Neural progenitor cell (in vitro differentiated cells): Measurements from ENCODE around the gene SARM1. TPM values are rescaled to one million over a fixed set of nuclear protein-coding genes. Genes with fewer than 3 reads are reported as not detected.

Experiments
- DNase-seq: peaks from one replicate; pipeline ENCODE4 v3.0.0-alpha.2; 2016; ENCODE audit warnings: low spot score
- H2AFZ ChIP-seq: fragments of 200-600 bp; sonication (generic); replicated peaks from 2 replicates; pipeline ENCODE4 v1.6.1; 2016; ENCODE audit warnings: antibody characterized with exemption
- H3F3A ChIP-seq: fragments of 200-600 bp; sonication (generic); 2 replicates; pipeline ENCODE4 v1.6.1; 2016; ENCODE audit warnings: antibody characterized with exemption, low read depth
- H3K27ac ChIP-seq: fragments of 200-600 bp; sonication (generic); 2 replicates; pipeline ENCODE4 v1.5.1; 2016; ENCODE audit warnings: mild to moderate bottlenecking
- H3K27me3 ChIP-seq: fragments of 200-600 bp; sonication (generic); 2 replicates; pipeline ENCODE4 v1.6.1; 2016; ENCODE audit warnings: mild to moderate bottlenecking, moderate library complexity
- H3K36me3 ChIP-seq: fragments of 200-600 bp; sonication (generic); 2 replicates; pipeline ENCODE4 v1.5.1; 2016
- H3K4me1 ChIP-seq: fragments of 200-600 bp; sonication (generic); 2 replicates; pipeline ENCODE4 v1.6.1; 2016; ENCODE audit warnings: mixed run types
- H3K4me2 ChIP-seq: fragments of 200-600 bp; sonication (generic); 2 replicates; pipeline ENCODE4 v1.6.1; 2016
- H3K4me3 ChIP-seq: fragments of 200-600 bp; sonication (generic); 2 replicates; pipeline ENCODE4 v1.5.1; 2016
- H3K79me2 ChIP-seq: fragments of 200-600 bp; sonication (generic); 2 replicates; pipeline ENCODE4 v1.6.1; 2016; ENCODE audit warnings: low read depth
- H3K9ac ChIP-seq: fragments of 200-600 bp; sonication (generic); 2 replicates; pipeline ENCODE4 v1.6.1; 2016
- H3K9me3 ChIP-seq: fragments of 200-600 bp; sonication (generic); 2 replicates; pipeline ENCODE4 v1.5.1; 2016; ENCODE audit warnings: low read depth
- H4K20me1 ChIP-seq: fragments of 200-600 bp; sonication (generic); 2 replicates; pipeline ENCODE4 v1.6.1; 2016; ENCODE audit warnings: low read depth
- H3K27ac Mint-ChIP-seq: 3 replicates; pipeline ENCODE4 v1.8.0; 2021; ENCODE audit warnings: mixed read lengths
- H3K27me3 Mint-ChIP-seq: 2 replicates; pipeline ENCODE4 v1.8.0; 2022; ENCODE audit warnings: low read depth, mild to moderate bottlenecking, inconsistent platforms, moderate library complexity, mixed read lengths; ENCODE audit not compliant: insufficient read depth
- H3K36me3 Mint-ChIP-seq: 3 replicates; pipeline ENCODE4 v1.8.0; 2021; ENCODE audit warnings: mixed read lengths
- H3K4me1 Mint-ChIP-seq: 3 replicates; pipeline ENCODE4 v1.8.0; 2021; ENCODE audit warnings: mixed read lengths
- H3K4me3 Mint-ChIP-seq: 3 replicates; pipeline ENCODE4 v1.8.0; 2021; ENCODE audit warnings: mild to moderate bottlenecking, moderate library complexity, mixed read lengths
- H3K9me3 Mint-ChIP-seq: 3 replicates; pipeline ENCODE4 v1.8.0; 2020; ENCODE audit warnings: mixed read lengths
- EZH2 ChIP-seq: fragments of 200-600 bp; sonication (generic); IDR thresholded peaks from 2 replicates; pipeline ENCODE4 v1.6.1; 2017; ENCODE audit warnings: antibody characterized with exemption, mild to moderate bottlenecking, moderate library complexity
- EZH2phosphoT487 ChIP-seq: fragments of 200-600 bp; sonication (generic); IDR thresholded peaks from 2 replicates; pipeline ENCODE4 v1.6.1; 2017; ENCODE audit warnings: antibody characterized with exemption
- total RNA-seq: library from RNA; depleted of rRNA; stranded (reverse); fragments of >200 nt; gene quantifications from 2 replicates; pipeline ENCODE4 v1.2.3, GENCODE V29; 2015; ENCODE audit warnings: low replicate concordance
- TF ChIP-seq, protein P1 (sequence below): fragments of 200-600 bp; sonication (generic); IDR thresholded peaks from 2 replicates; pipeline ENCODE4 v1.5.1; 2017; ENCODE audit warnings: antibody characterized with exemption, mild to moderate bottlenecking

SARM1 gene
- total RNA-seq, 1 donor from 2014 or later = 3.1 TPM

DNA sequence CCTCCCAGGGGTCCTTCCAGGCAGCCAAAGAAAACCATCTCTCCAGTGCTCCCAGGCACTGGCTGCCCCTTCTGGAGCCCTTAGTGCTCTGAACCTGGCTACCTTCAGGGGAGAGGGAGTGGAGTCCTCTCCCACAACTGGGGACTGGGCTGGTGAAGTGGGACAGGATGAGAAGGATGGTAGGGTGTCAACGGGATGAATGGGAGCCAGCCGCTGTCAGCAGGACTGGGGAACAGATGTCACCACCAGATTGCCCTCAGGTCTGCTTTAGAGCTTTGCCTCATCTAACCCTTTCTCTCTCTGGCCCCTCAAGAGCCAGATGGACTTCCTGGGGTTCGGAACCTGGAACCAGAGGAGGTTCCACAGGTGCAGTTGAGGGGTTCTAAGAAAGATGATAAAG, 6.0 kb upstream of the SARM1 start:
- no peaks in the 10 kb centered on the region for H3K36me3 ChIP-seq
- H3K79me2 ChIP-seq = no peaks in the 10 kb centered on the region
- Mint-ChIP-seq H3K4me3 (no peak overlapping the region), H3K4me1 (peaks cover 9% of the 10 kb centered on the region), H3K27ac (no peak overlapping the region), H3K9me3 (no peaks in the 10 kb centered on the region), H3K27me3 (peaks cover 3% of the 10 kb centered on the region), H3K36me3 (peaks cover 3% of the 10 kb centered on the region)
- TF ChIP-seq EZH2 (no peak), EZH2phosphoT487 (no peak)
- TF ChIP-seq, protein P1, sequence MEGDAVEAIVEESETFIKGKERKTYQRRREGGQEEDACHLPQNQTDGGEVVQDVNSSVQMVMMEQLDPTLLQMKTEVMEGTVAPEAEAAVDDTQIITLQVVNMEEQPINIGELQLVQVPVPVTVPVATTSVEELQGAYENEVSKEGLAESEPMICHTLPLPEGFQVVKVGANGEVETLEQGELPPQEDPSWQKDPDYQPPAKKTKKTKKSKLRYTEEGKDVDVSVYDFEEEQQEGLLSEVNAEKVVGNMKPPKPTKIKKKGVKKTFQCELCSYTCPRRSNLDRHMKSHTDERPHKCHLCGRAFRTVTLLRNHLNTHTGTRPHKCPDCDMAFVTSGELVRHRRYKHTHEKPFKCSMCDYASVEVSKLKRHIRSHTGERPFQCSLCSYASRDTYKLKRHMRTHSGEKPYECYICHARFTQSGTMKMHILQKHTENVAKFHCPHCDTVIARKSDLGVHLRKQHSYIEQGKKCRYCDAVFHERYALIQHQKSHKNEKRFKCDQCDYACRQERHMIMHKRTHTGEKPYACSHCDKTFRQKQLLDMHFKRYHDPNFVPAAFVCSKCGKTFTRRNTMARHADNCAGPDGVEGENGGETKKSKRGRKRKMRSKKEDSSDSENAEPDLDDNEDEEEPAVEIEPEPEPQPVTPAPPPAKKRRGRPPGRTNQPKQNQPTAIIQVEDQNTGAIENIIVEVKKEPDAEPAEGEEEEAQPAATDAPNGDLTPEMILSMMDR = no peak
- H4K20me1 ChIP-seq = peaks cover 8% of the 10 kb centered on the region
- no peak overlapping the region for H3K27ac ChIP-seq
- H3K9me3 ChIP-seq = no peaks in the 10 kb centered on the region
- H2AFZ ChIP-seq = no peak overlapping the region
- H3K9ac ChIP-seq = no peak overlapping the region
- peaks cover 12% of the 10 kb centered on the region for H3F3A ChIP-seq
- H3K4me3 ChIP-seq = no peak overlapping the region
- no peaks in the 10 kb centered on the region for H3K27me3 ChIP-seq
- no peak overlapping the region for H3K4me2 ChIP-seq
- H3K4me1 ChIP-seq = peaks cover 7% of the 10 kb centered on the region
- DNase-seq = no peak

GRCh38 chr17:28366605-28367004, 4.9 kb upstream of the SARM1 start:
- Histone ChIP-seq H3K9me3 (no peaks in the 10 kb centered on the region), H3K36me3 (no peaks in the 10 kb centered on the region), H3K79me2 (no peaks in the 10 kb centered on the region), H3K4me1 (peaks cover 13% of the 10 kb centered on the region), H4K20me1 (peaks cover 8% of the 10 kb centered on the region), H2AFZ (no peak overlapping the region), H3F3A (peaks cover 20% of the 10 kb centered on the region), H3K4me2 (no peak overlapping the region), H3K27ac (no peak overlapping the region), H3K9ac (no peak overlapping the region), H3K4me3 (no peak overlapping the region), H3K27me3 (no peaks in the 10 kb centered on the region)
- no peak for DNase-seq
- H3K27ac Mint-ChIP-seq = no peak overlapping the region
- H3K4me1 Mint-ChIP-seq = peaks cover 17% of the 10 kb centered on the region
- TF ChIP-seq EZH2 = no peak
- TF ChIP-seq EZH2phosphoT487 = no peak
- TF ChIP-seq, protein P1 = no peak
- peaks cover 3% of the 10 kb centered on the region for H3K27me3 Mint-ChIP-seq
- no peaks in the 10 kb centered on the region for H3K9me3 Mint-ChIP-seq
- H3K36me3 Mint-ChIP-seq = no peaks in the 10 kb centered on the region
- no peak overlapping the region for H3K4me3 Mint-ChIP-seq

- Mint-ChIP-seq H3K27me3 (peaks cover 4% of the 10 kb centered on the region), H3K27ac (no peak overlapping the region), H3K4me3 (no peak overlapping the region), H3K36me3 (no peaks in the 10 kb centered on the region), H3K4me1 (peaks cover 20% of the 10 kb centered on the region), H3K9me3 (no peaks in the 10 kb centered on the region)
- no peaks in the 10 kb centered on the region for H3K79me2 ChIP-seq
- TF ChIP-seq EZH2phosphoT487 (no peak), EZH2 (no peak)
- TF ChIP-seq, protein P1 = no peak
- H3K27me3 ChIP-seq = peaks cover 12% of the 10 kb centered on the region
- H3F3A ChIP-seq = peaks cover 29% of the 10 kb centered on the region
- no peak overlapping the region for H2AFZ ChIP-seq
- peaks cover 13% of the 10 kb centered on the region for H3K4me1 ChIP-seq
- no peaks in the 10 kb centered on the region for H3K36me3 ChIP-seq
- no peaks in the 10 kb centered on the region for H3K9me3 ChIP-seq
- H3K4me2 ChIP-seq = no peak overlapping the region
- H3K4me3 ChIP-seq = no peak overlapping the region
- no peak overlapping the region for H3K9ac ChIP-seq
- no peak for DNase-seq
- no peak overlapping the region for H3K27ac ChIP-seq
- peaks cover 14% of the 10 kb centered on the region for H4K20me1 ChIP-seq
These were observed 3.7 kb upstream of the SARM1 start for GRCh38 chr17:28367641-28368305.
